Adrenal gland (tissue), 12 donors: ENCODE results near the gene NOS1. TPM values are rescaled to one million over a fixed set of nuclear protein-coding genes. Genes with fewer than 3 reads are reported as not detected.

Experiments used
- DNase-seq, 7 donors: peaks; one replicate each; pipeline ENCODE4 v3.0.0-alpha.2; 2019 to 2020
- H3K27ac ChIP-seq, 5 donors: fragments of 200-600 bp; sonication (generic) in 4 of 5; 1 replicate in 3 of 5; 2 replicates in 2 of 5; pipeline versions ENCODE4 v1.5.1 to v1.8.0; 2016 to 2020; ENCODE audit warnings: mild to moderate bottlenecking in 1 of 5
- H3K27me3 ChIP-seq: fragments of 200-600 bp; 2 replicates; pipeline ENCODE4 v1.8.0; 2021
- H3K36me3 ChIP-seq, 2 donors: fragments of 200-600 bp; replicated peaks in 1 of 2; 1 replicate in 1 of 2; 2 replicates in 1 of 2; pipeline versions ENCODE4 v1.5.1 to v1.8.0; 2018 to 2022
- H3K4me1 ChIP-seq, 2 donors: fragments of 200-600 bp; replicated peaks in 1 of 2; 1 replicate in 1 of 2; 2 replicates in 1 of 2; pipeline versions ENCODE4 v1.5.1 to v1.8.0; 2018 to 2021
- H3K4me3 ChIP-seq, 4 donors: fragments of 200-600 bp; sonication (generic) in 3 of 4; one replicate each; pipeline ENCODE4 v1.5.1; 2016 to 2018
- H3K9me3 ChIP-seq, 3 donors: fragments of 200-600 bp; sonication (generic) in 1 of 3; replicated peaks in 1 of 3; 1 replicate in 2 of 3; 2 replicates in 1 of 3; pipeline versions ENCODE4 v1.5.1 to v1.8.0; 2016 to 2021
- CTCF ChIP-seq, 6 experiments: fragments of 450-650 bp in 4 of 6; fragments of 200-600 bp in 2 of 6; sonication (generic) in 1 of 6; IDR thresholded peaks; 1 replicate in 5 of 6; 2 replicates in 1 of 6; pipeline versions ENCODE4 v1.5.1 to v1.8.0; 2016 to 2021; ENCODE audit warnings: antibody characterized with exemption in 6 of 6, mild to moderate bottlenecking in 2 of 6, moderate library complexity in 1 of 6
- POLR2A ChIP-seq, 2 donors: fragments of 450-650 bp; IDR thresholded peaks; one replicate each; pipeline ENCODE4 v1.6.1; 2017; ENCODE audit warnings: antibody characterized with exemption in 2 of 2, mild to moderate bottlenecking in 2 of 2, moderate library complexity in 1 of 2
- WGBS, 4 donors: extraction: QIAGEN DNeasy Blood & Tissue Kit in 2 of 4; methylation state at CpG; one replicate each; pipeline versions ENCODE4 v1.1.5 to v1.1.7; 2013 to 2017; 5-methylcytosine and 5-hydroxymethylcytosine counted together
- intact Hi-C, 2 donors: fragments of 100-400 bp; cut with DNase I; formaldehyde crosslinking; loops; one replicate each; pipeline versions ENCODE4 v1.14.1 to v1.15.0; 2022 to 2023
- polyA plus RNA-seq, 3 donors: library from polyadenylated mRNA; stranded (reverse); fragments of 200-250 nt in 2 of 3; fragments of 350-450 nt in 1 of 3; fragmentation: Illumina TruSeq in 1 of 3; extraction: RNeasy Lipid Tissue Mini Kit (QIAGEN cat#74804) in 1 of 3; gene quantifications; one replicate each; pipeline ENCODE4 v1.2.3, GENCODE V29; 2013 to 2014
- total RNA-seq, 9 donors: library from RNA; depleted of rRNA in 4 of 9; stranded (reverse); fragments of >200 nt in 4 of 9; fragments of 120-200 nt in 1 of 9; fragmentation: NEBNext Ultra II Directional in 1 of 9; extraction: Animal tissue kit (Norgen Biotek cat#: 25700) in 1 of 9; gene quantifications; one replicate each; pipeline versions ENCODE4 v1.1.0 to v1.2.4, GENCODE V29; 2013 to 2023
- donor health status: healthy with polysubstance abuse.
- donor health status: Bipolar disorder and iron deficiency.
- donor health status: DM: yes; HTN: yes; CAD: no.
- donor health status: DM: no; HTN: no; CAD: no.
- donor health status: DM: no; HTN: no; CAD: no.
- donor health status: DM: yes; HTN: yes; CAD: no.

Gene NOS1
- total and polyA plus RNA-seq, 12 donors: under 0.01 to 0.26 (median 0.07) TPM; not detected in 2

DNA sequence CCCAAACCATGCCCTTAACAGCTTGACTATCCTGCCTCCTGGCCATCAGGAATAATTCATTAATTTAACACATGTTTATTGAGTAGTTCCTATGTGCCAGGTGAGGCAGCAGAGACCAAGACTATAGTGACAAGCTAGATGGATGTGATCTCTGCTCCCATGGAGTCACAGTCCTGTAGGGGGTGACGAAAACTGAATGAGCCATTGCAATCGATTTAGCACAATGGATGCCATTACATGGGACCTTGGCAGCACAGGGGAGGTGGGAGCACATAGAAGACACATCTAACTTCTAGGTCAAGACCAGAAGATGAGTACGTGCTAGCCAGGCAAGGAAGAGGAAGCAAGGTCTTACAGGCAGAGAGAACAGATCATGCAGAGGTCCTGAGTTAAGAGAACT, 68.7 kb downstream of the NOS1 start:
- no peak overlapping the region for H3K4me3 ChIP-seq
- TF ChIP-seq POLR2A (IDR thresholded peaks at IDR 0.05) (no peak), CTCF (IDR thresholded peaks at IDR 0.05) (no peak)
- intact Hi-C loops: no loop called here
- DNase-seq: no peak
- H3K27ac ChIP-seq: no peak overlapping the region
- H3K27me3 ChIP-seq: peaks cover 4% of the 10 kb centered on the region
- no peaks in the 10 kb centered on the region for H3K9me3 ChIP-seq
- 60 to 79% (median 68%) methylated on average over 3 of the region's 3 CpGs for WGBS, 4 donors
- no peaks in the 10 kb centered on the region for H3K4me1 ChIP-seq
- no peaks in the 10 kb centered on the region for H3K36me3 ChIP-seq

DNA sequence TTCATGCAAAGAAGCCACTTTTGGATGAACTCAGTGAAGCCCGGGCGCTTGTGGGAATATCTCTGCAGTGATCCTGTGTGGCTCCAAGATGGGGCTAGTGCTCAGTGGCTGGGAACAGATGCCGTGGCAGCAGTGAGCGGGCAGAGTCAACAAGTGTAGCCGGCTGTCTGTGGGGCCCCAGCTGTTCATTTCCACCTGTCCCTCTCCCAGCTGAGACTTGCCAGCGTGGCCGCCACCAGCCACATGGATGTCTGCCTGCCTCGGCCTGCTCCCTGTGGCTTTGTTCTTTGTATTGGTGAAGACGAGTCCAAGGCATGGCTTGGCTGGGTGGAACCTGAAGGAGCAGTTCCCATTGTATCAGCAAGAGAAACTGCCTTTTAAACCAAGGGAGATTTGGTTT, 77.3 kb downstream of the NOS1 start:
- Histone ChIP-seq H3K4me3 (no peak overlapping the region), H3K27ac (no peak overlapping the region), H3K9me3 (no peaks in the 10 kb centered on the region), H3K4me1 (no peaks in the 10 kb centered on the region), H3K27me3 (no peaks in the 10 kb centered on the region), H3K36me3 (no peaks in the 10 kb centered on the region)
- DNase-seq: no peak
- TF ChIP-seq CTCF (IDR thresholded peaks at IDR 0.05): no peak
- intact Hi-C loops: no loop called here
- whole genome bisulfite sequencing, 4 donors: 76 to 85% (median 80%) methylated on average over 3 to 9 of the region's 9 CpGs

DNA sequence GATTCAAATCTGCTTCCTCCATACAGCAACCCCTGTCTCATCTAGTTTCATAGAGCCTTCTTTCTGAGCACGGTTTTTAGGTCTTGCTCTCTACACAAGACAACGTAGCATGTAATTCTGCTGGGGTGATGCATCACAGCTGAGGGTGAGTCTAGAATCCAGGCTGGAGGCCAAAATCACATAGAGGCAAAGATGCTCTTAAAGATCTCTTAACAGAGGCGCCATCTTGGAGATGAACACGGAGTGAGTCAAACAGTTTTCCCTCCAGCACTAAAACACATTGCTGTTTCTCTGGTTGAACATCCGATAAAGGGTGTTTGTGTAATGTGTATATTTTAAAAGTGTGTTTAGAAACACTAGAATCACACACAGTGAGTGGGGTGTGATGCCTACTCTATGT, 78.9 kb downstream of the NOS1 start:
- intact Hi-C loops: no loop called here
- 75 to 79% (median 78%) methylated on average over 5 of the region's 5 CpGs for WGBS, 4 donors

GRCh38 chr12:117280019-117280680, 81.3 kb downstream of the NOS1 start:
- Histone ChIP-seq H3K9me3 (no peaks in the 10 kb centered on the region), H3K27me3 (peaks cover 8% of the 10 kb centered on the region), H3K36me3 (no peaks in the 10 kb centered on the region), H3K27ac (no peak overlapping the region), H3K4me3 (no peak overlapping the region), H3K4me1 (no peaks in the 10 kb centered on the region)
- WGBS, 4 donors: 79 to 83% (median 80%) methylated on average over 8 of the region's 8 CpGs
- intact Hi-C loops: no loop called here
- DNase-seq: no peak
- TF ChIP-seq CTCF (IDR thresholded peaks at IDR 0.05) (no peak), POLR2A (IDR thresholded peaks at IDR 0.05) (no peak)

More for the DNA sequence above, 78.9 kb downstream of the NOS1 start:
- no peak for TF ChIP-seq POLR2A (IDR thresholded peaks at IDR 0.05)
- no peak for TF ChIP-seq CTCF (IDR thresholded peaks at IDR 0.05)
- no peak overlapping the region for H3K27ac ChIP-seq
- peaks cover 5% of the 10 kb centered on the region for H3K27me3 ChIP-seq
- H3K36me3 ChIP-seq: no peaks in the 10 kb centered on the region
- H3K9me3 ChIP-seq: no peaks in the 10 kb centered on the region
- no peak for DNase-seq
- no peaks in the 10 kb centered on the region for H3K4me1 ChIP-seq
- no peak overlapping the region for H3K4me3 ChIP-seq
